GM18508 (cell line): ENCODE measurements around the gene OR10H5.
"Not testable (repeated sequence)": the region's sequence is repeated elsewhere in the genome, so short reads cannot be mapped to it uniquely, and the experiment has no call there.

Experiments used
- ATAC-seq: cut with Tn5 transposase; IDR thresholded peaks from one replicate; pipeline ENCODE4 v1.9.1; 2021; ENCODE audit warnings: moderate number of reproducible peaks; ENCODE audit not compliant: insufficient read depth, unreplicated experiment

Gene OR10H5

GRCh38 chr19:15787611-15788155, at the start of gene OR10H5:
Gene OR10H5, plus strand, starts transcription at chr19:15787661. Its CDS starts 6,388 bp downstream, at chr19:15794049.
- ATAC-seq = no peak

- ATAC-seq = no peak
These were observed 49.7 kb upstream of the OR10H5 start, which contains the start of gene OR10H3 for GRCh38 chr19:15737722-15738121. Gene OR10H3, plus strand, starts transcription at chr19:15737985. Its CDS starts 3,408 bp downstream, at chr19:15741393.

- ATAC-seq = no peak
These were observed 46.7 kb upstream of the OR10H5 start for GRCh38 chr19:15740785-15741184.

- ATAC-seq = no peak
These were observed 39.2 kb upstream of the OR10H5 start for GRCh38 chr19:15748239-15748638.

GRCh38 chr19:15758379-15758778, 29.1 kb upstream of the OR10H5 start:
- ATAC-seq = no peak

- ATAC-seq = no peak
These were observed 27.4 kb upstream of the OR10H5 start for GRCh38 chr19:15759962-15760565.

- no peak for ATAC-seq
These were observed 17.9 kb upstream of the OR10H5 start for GRCh38 chr19:15769586-15769985.

GRCh38 chr19:15774159-15774558, 13.3 kb upstream of the OR10H5 start:
- ATAC-seq = not testable (repeated sequence)

GRCh38 chr19:15775249-15775648, 12.2 kb upstream of the OR10H5 start:
- ATAC-seq = no peak

- no peak for ATAC-seq
These were observed 11.2 kb upstream of the OR10H5 start for GRCh38 chr19:15776264-15776663.

- no peak for ATAC-seq
These were observed 10.2 kb upstream of the OR10H5 start for GRCh38 chr19:15776991-15777970.

- no peak for ATAC-seq
These were observed 7.5 kb upstream of the OR10H5 start for GRCh38 chr19:15779756-15780476.

- no peak for ATAC-seq
These were observed 6.6 kb upstream of the OR10H5 start for GRCh38 chr19:15780610-15781418.

GRCh38 chr19:15781661-15782060, 5.8 kb upstream of the OR10H5 start:
- no peak for ATAC-seq

GRCh38 chr19:15782211-15782610, 5.2 kb upstream of the OR10H5 start:
- no peak for ATAC-seq

GRCh38 chr19:15782896-15783295, 4.6 kb upstream of the OR10H5 start:
- ATAC-seq = not testable (repeated sequence)

- ATAC-seq = no peak
These were observed 1.3 kb downstream of the OR10H5 start for GRCh38 chr19:15788594-15789270.

- no peak for ATAC-seq
These were observed 2.6 kb downstream of the OR10H5 start for GRCh38 chr19:15790096-15790495.

- not testable (repeated sequence) for ATAC-seq
These were observed 6.8 kb downstream of the OR10H5 start for GRCh38 chr19:15794279-15794678.
